Measurements from ENCODE around the gene FBXL7.

Gene FBXL7

GRCh38 chr5:15538516-15538915 lies 38.5 kb downstream of the FBXL7 start:
- DNase-seq (ENCODE audit: low read depth, low spot score) = no peak

GRCh38 chr5:15539951-15540350 lies 40.0 kb downstream of the FBXL7 start:
- DNase-seq (ENCODE audit: low read depth, low spot score) = no peak

GRCh38 chr5:15544039-15544438 lies 44.1 kb downstream of the FBXL7 start:
- DNase-seq (ENCODE audit: low read depth, low spot score) = no peak

- no peak for DNase-seq (ENCODE audit: low read depth, low spot score)
Measured at GRCh38 chr5:15545082-15545481, 45.1 kb downstream of the FBXL7 start.

- DNase-seq (ENCODE audit: low read depth, low spot score) = no peak
Measured at GRCh38 chr5:15547261-15547839, 47.4 kb downstream of the FBXL7 start.

GRCh38 chr5:15549961-15550360 lies 50.0 kb downstream of the FBXL7 start:
- no peak for DNase-seq (ENCODE audit: low read depth, low spot score)

- DNase-seq (ENCODE audit: low read depth, low spot score) = peak; percentile 30
Measured at GRCh38 chr5:15550502-15551112, 50.6 kb downstream of the FBXL7 start.

- no peak for DNase-seq (ENCODE audit: low read depth, low spot score)
Measured at GRCh38 chr5:15551113-15551504, 51.1 kb downstream of the FBXL7 start.

- no peak for DNase-seq (ENCODE audit: low read depth, low spot score)
Measured at GRCh38 chr5:15554542-15554941, 54.6 kb downstream of the FBXL7 start.

GRCh38 chr5:15555176-15555575 lies 55.2 kb downstream of the FBXL7 start:
- no peak for DNase-seq (ENCODE audit: low read depth, low spot score)

GRCh38 chr5:15558240-15558639 lies 58.3 kb downstream of the FBXL7 start:
- DNase-seq (ENCODE audit: low read depth, low spot score) = no peak

- no peak for DNase-seq (ENCODE audit: low read depth, low spot score)
Measured at GRCh38 chr5:15558681-15559080, 58.7 kb downstream of the FBXL7 start.

GRCh38 chr5:15560421-15560820 lies 60.4 kb downstream of the FBXL7 start:
- no peak for DNase-seq (ENCODE audit: low read depth, low spot score)

GRCh38 chr5:15564523-15564922 lies 64.5 kb downstream of the FBXL7 start:
- no peak for DNase-seq (ENCODE audit: low read depth, low spot score)

- no peak for DNase-seq (ENCODE audit: low read depth, low spot score)
Measured at GRCh38 chr5:15564957-15565356, 65.0 kb downstream of the FBXL7 start.

GRCh38 chr5:15566306-15566705 lies 66.3 kb downstream of the FBXL7 start:
- no peak for DNase-seq (ENCODE audit: low read depth, low spot score)

GRCh38 chr5:15566789-15567188 lies 66.8 kb downstream of the FBXL7 start:
- no peak for DNase-seq (ENCODE audit: low read depth, low spot score)

- DNase-seq (ENCODE audit: low read depth, low spot score) = no peak
Measured at GRCh38 chr5:15570491-15570890, 70.5 kb downstream of the FBXL7 start.

- DNase-seq (ENCODE audit: low read depth, low spot score) = no peak
Measured at GRCh38 chr5:15571081-15571480, 71.1 kb downstream of the FBXL7 start.

- no peak for DNase-seq (ENCODE audit: low read depth, low spot score)
Measured at GRCh38 chr5:15571618-15572017, 71.6 kb downstream of the FBXL7 start.

- no peak for DNase-seq (ENCODE audit: low read depth, low spot score)
Measured at GRCh38 chr5:15573590-15573989, 73.6 kb downstream of the FBXL7 start.

- DNase-seq (ENCODE audit: low read depth, low spot score) = no peak
Measured at GRCh38 chr5:15574128-15574527, 74.1 kb downstream of the FBXL7 start.

- peak; percentile 27 for DNase-seq (ENCODE audit: low read depth, low spot score)
Measured at GRCh38 chr5:15574806-15575325, 74.9 kb downstream of the FBXL7 start.

GRCh38 chr5:15575666-15576065 lies 75.7 kb downstream of the FBXL7 start:
- DNase-seq (ENCODE audit: low read depth, low spot score) = no peak
